Suppressor macrophage (primary cell): ENCODE results near the gene TBL3.
"Not testable (repeated sequence)": the region's sequence is repeated elsewhere in the genome, so short reads cannot be mapped to it uniquely, and the experiment has no call there.

Source experiments
- DNase-seq, 4 experiments: peaks; one replicate each; pipeline ENCODE4 v3.0.0-alpha.2; 2020 to 2022

The TBL3 gene

GRCh38 chr16:2001035-2001434, 29.2 kb downstream of the TBL3 start:
- no peak for DNase-seq

GRCh38 chr16:2001456-2002355, 29.9 kb downstream of the TBL3 start:
- DNase-seq, result no peak

GRCh38 chr16:2002406-2003230, 30.8 kb downstream of the TBL3 start:
- no peak for DNase-seq

- no peak for DNase-seq
These were observed 31.5 kb downstream of the TBL3 start for GRCh38 chr16:2003231-2003826.

- DNase-seq, result peak; percentile 95 to 98 (median 96)
These were observed 32.2 kb downstream of the TBL3 start for GRCh38 chr16:2003827-2004641.

- DNase-seq, result peak in 3 of 4 experiments; percentile 47 to 71 (median 58)
These were observed 33.1 kb downstream of the TBL3 start for GRCh38 chr16:2004795-2005517.

GRCh38 chr16:2005646-2006045, 33.8 kb downstream of the TBL3 start:
- DNase-seq, result peak; percentile 57 to 83 (median 73)

GRCh38 chr16:2006317-2006716, 34.5 kb downstream of the TBL3 start:
- no peak for DNase-seq

- no peak for DNase-seq
These were observed 35.4 kb downstream of the TBL3 start for GRCh38 chr16:2007081-2007836.

- peak in 2 of 4 experiments; percentile 26 to 37 for DNase-seq
These were observed 36.2 kb downstream of the TBL3 start for GRCh38 chr16:2008009-2008526.

- DNase-seq, result peak in 3 of 4 experiments; percentile 46 to 64 (median 49)
These were observed 36.8 kb downstream of the TBL3 start for GRCh38 chr16:2008631-2009163.

GRCh38 chr16:2009164-2009711, 37.4 kb downstream of the TBL3 start:
- DNase-seq, result peak in 1 of 4 experiments; percentile 45

- peak; percentile 93 to 97 (median 95) for DNase-seq
These were observed 38.1 kb downstream of the TBL3 start, which contains the start of gene ZNF598 for GRCh38 chr16:2009791-2010510. Gene ZNF598, minus strand, starts transcription at chr16:2009821.

GRCh38 chr16:2011726-2012125, 39.9 kb downstream of the TBL3 start:
- not testable (repeated sequence) for DNase-seq

GRCh38 chr16:2013527-2013926, 41.7 kb downstream of the TBL3 start:
- no peak for DNase-seq

- peak; percentile 28 to 72 (median 56) for DNase-seq
These were observed 43.5 kb downstream of the TBL3 start for GRCh38 chr16:2015117-2015946.

GRCh38 chr16:2015947-2016208, 44.0 kb downstream of the TBL3 start:
- DNase-seq, result no peak

- peak in 1 of 4 experiments; percentile 47 for DNase-seq
These were observed 44.6 kb downstream of the TBL3 start for GRCh38 chr16:2016407-2016922.
